ENCODE measurements around the gene ABCD4. TPM values are rescaled to one million over a fixed set of nuclear protein-coding genes. Genes with fewer than 3 reads are reported as not detected.
"Not testable (repeated sequence)": the region's sequence is repeated elsewhere in the genome, so short reads cannot be mapped to it uniquely, and the experiment has no call there.

The ABCD4 gene
- polyA plus RNA-seq: 23.3 TPM

GRCh38 chr14:74302634-74303569 is at the start of gene ABCD4:
TSS of gene ABCD4 (minus strand) at chr14:74302934. CDS start at chr14:74302912, 22 bp downstream.
- H3K4me1 Mint-ChIP-seq: peaks cover 8 to 27% (median 21%) of the 10 kb centered on the region in 3 donors
- H3K4me3 Mint-ChIP-seq: peak within 1 kb of the TSS; percentile 95 to 99 (median 96)
- H3K9me3 Mint-ChIP-seq: no peaks in the 10 kb centered on the region
- peak within 1 kb of the TSS; percentile 84 to 96 (median 96) for H3K27ac Mint-ChIP-seq
- H3K27me3 Mint-ChIP-seq: no peaks in the 10 kb centered on the region
- peaks cover 7% of the 10 kb centered on the region for H3K36me3 Mint-ChIP-seq

- peaks cover 1% of the 10 kb centered on the region for H3K36me3 Mint-ChIP-seq
- H3K4me1 Mint-ChIP-seq: no peaks in the 10 kb centered on the region
- H3K9me3 Mint-ChIP-seq: no peaks in the 10 kb centered on the region
Measured at GRCh38 chr14:74350928-74351323, 48.2 kb upstream of the ABCD4 start.

GRCh38 chr14:74350211-74350927 is 47.6 kb upstream of the ABCD4 start:
- H3K4me1 Mint-ChIP-seq: no peaks in the 10 kb centered on the region
- H3K4me3 Mint-ChIP-seq: no peak overlapping the region
- H3K27ac Mint-ChIP-seq: no peak overlapping the region
- no peaks in the 10 kb centered on the region for H3K9me3 Mint-ChIP-seq
- H3K36me3 Mint-ChIP-seq: peaks cover 1% of the 10 kb centered on the region
- peaks cover 7% of the 10 kb centered on the region for H3K27me3 Mint-ChIP-seq

More at GRCh38 chr14:74350928-74351323, 48.2 kb upstream of the ABCD4 start:
- H3K27me3 Mint-ChIP-seq: peaks cover 7% of the 10 kb centered on the region
- no peak overlapping the region for H3K27ac Mint-ChIP-seq
- no peak overlapping the region for H3K4me3 Mint-ChIP-seq

- peaks cover 1% of the 10 kb centered on the region for H3K36me3 Mint-ChIP-seq
- H3K9me3 Mint-ChIP-seq: no peaks in the 10 kb centered on the region
- H3K4me3 Mint-ChIP-seq: no peak overlapping the region
- H3K4me1 Mint-ChIP-seq: no peaks in the 10 kb centered on the region
- peaks cover 7% of the 10 kb centered on the region for H3K27me3 Mint-ChIP-seq
- no peak overlapping the region for H3K27ac Mint-ChIP-seq
Measured at GRCh38 chr14:74349757-74350156, 47.0 kb upstream of the ABCD4 start.

GRCh38 chr14:74348735-74349463 is 46.2 kb upstream of the ABCD4 start:
- H3K27me3 Mint-ChIP-seq: peaks cover 7% of the 10 kb centered on the region
- no peaks in the 10 kb centered on the region for H3K9me3 Mint-ChIP-seq
- no peak overlapping the region for H3K4me3 Mint-ChIP-seq
- H3K27ac Mint-ChIP-seq: no peak overlapping the region
- H3K36me3 Mint-ChIP-seq: peaks cover 1% of the 10 kb centered on the region
- H3K4me1 Mint-ChIP-seq: no peaks in the 10 kb centered on the region

GRCh38 chr14:74348241-74348734 is 45.6 kb upstream of the ABCD4 start, which contains the start of gene VRTN:
TSS of gene VRTN (plus strand) at chr14:74348471. CDS start at chr14:74356784, 8,313 bp downstream.
- H3K27me3 Mint-ChIP-seq: peaks cover 7% of the 10 kb centered on the region
- no peaks in the 10 kb centered on the region for H3K9me3 Mint-ChIP-seq
- H3K27ac Mint-ChIP-seq: no peak within 1 kb of the TSS
- peaks cover 1% of the 10 kb centered on the region for H3K36me3 Mint-ChIP-seq
- H3K4me1 Mint-ChIP-seq: no peaks in the 10 kb centered on the region
- no peak within 1 kb of the TSS for H3K4me3 Mint-ChIP-seq

GRCh38 chr14:74347795-74348100 is 45.0 kb upstream of the ABCD4 start:
- Mint-ChIP-seq H3K9me3 (no peaks in the 10 kb centered on the region), H3K27ac (no peak overlapping the region), H3K4me3 (no peak overlapping the region), H3K27me3 (peaks cover 6% of the 10 kb centered on the region), H3K36me3 (peaks cover 1% of the 10 kb centered on the region), H3K4me1 (no peaks in the 10 kb centered on the region)

GRCh38 chr14:74347097-74347794 is 44.5 kb upstream of the ABCD4 start:
- H3K36me3 Mint-ChIP-seq: no peaks in the 10 kb centered on the region
- H3K4me3 Mint-ChIP-seq: no peak overlapping the region
- H3K4me1 Mint-ChIP-seq: no peaks in the 10 kb centered on the region
- H3K27ac Mint-ChIP-seq: no peak overlapping the region
- no peaks in the 10 kb centered on the region for H3K9me3 Mint-ChIP-seq
- H3K27me3 Mint-ChIP-seq: peaks cover 1% of the 10 kb centered on the region

- H3K36me3 Mint-ChIP-seq: no peaks in the 10 kb centered on the region
Measured at GRCh38 chr14:74346341-74346740, 43.6 kb upstream of the ABCD4 start.

GRCh38 chr14:74333909-74334308 is 31.2 kb upstream of the ABCD4 start:
- H3K27me3 Mint-ChIP-seq: peaks cover 2% of the 10 kb centered on the region
- H3K36me3 Mint-ChIP-seq: no peaks in the 10 kb centered on the region
- H3K9me3 Mint-ChIP-seq: no peaks in the 10 kb centered on the region
- H3K4me1 Mint-ChIP-seq: no peaks in the 10 kb centered on the region
- no peak overlapping the region for H3K4me3 Mint-ChIP-seq
- H3K27ac Mint-ChIP-seq: no peak overlapping the region

More at GRCh38 chr14:74346341-74346740, 43.6 kb upstream of the ABCD4 start:
- Mint-ChIP-seq H3K27me3 (peaks cover 1% of the 10 kb centered on the region), H3K4me3 (no peak overlapping the region), H3K27ac (no peak overlapping the region), H3K4me1 (no peaks in the 10 kb centered on the region), H3K9me3 (no peaks in the 10 kb centered on the region)

- H3K4me1 Mint-ChIP-seq, H3K4me3 Mint-ChIP-seq, H3K27ac Mint-ChIP-seq, H3K36me3 Mint-ChIP-seq, H3K27me3 Mint-ChIP-seq, H3K9me3 Mint-ChIP-seq: not testable (repeated sequence)
Measured at GRCh38 chr14:74329950-74330552, 27.3 kb upstream of the ABCD4 start.

GRCh38 chr14:74326369-74327152 is 23.8 kb upstream of the ABCD4 start:
- no peak overlapping the region for H3K4me3 Mint-ChIP-seq
- H3K27ac Mint-ChIP-seq: no peak overlapping the region
- H3K9me3 Mint-ChIP-seq: no peaks in the 10 kb centered on the region
- peaks cover 3% of the 10 kb centered on the region for H3K27me3 Mint-ChIP-seq
- no peaks in the 10 kb centered on the region for H3K36me3 Mint-ChIP-seq
- H3K4me1 Mint-ChIP-seq: no peaks in the 10 kb centered on the region

- Mint-ChIP-seq H3K4me3 (no peak overlapping the region), H3K4me1 (no peaks in the 10 kb centered on the region)
Measured at GRCh38 chr14:74325446-74325845, 22.7 kb upstream of the ABCD4 start.

More at GRCh38 chr14:74325446-74325845, 22.7 kb upstream of the ABCD4 start:
- H3K9me3 Mint-ChIP-seq: no peaks in the 10 kb centered on the region
- H3K27ac Mint-ChIP-seq: no peak overlapping the region
- peaks cover 8% of the 10 kb centered on the region for H3K27me3 Mint-ChIP-seq
- H3K36me3 Mint-ChIP-seq: no peaks in the 10 kb centered on the region

Measured in IgD-negative memory B cell (primary cell).